D341Med (cell line): ENCODE measurements around the gene ATAT1.
A peak's percentile ranks its signal among the peaks of the same experiment; 100 is the strongest.
"Not testable (repeated sequence)": the region's sequence is repeated elsewhere in the genome, so short reads cannot be mapped to it uniquely, and the experiment has no call there.

ENCODE experiments used
- DNase-seq: peaks from one replicate; pipeline ENCODE4 v3.0.0; 2012; ENCODE audit warnings: low spot score

ATAT1 gene

GRCh38 chr6:30651143-30651542 is 24.5 kb downstream of the ATAT1 start:
- DNase-seq: no peak

- no peak for DNase-seq
Measured at GRCh38 chr6:30654798-30655742, 28.4 kb downstream of the ATAT1 start.

DNA sequence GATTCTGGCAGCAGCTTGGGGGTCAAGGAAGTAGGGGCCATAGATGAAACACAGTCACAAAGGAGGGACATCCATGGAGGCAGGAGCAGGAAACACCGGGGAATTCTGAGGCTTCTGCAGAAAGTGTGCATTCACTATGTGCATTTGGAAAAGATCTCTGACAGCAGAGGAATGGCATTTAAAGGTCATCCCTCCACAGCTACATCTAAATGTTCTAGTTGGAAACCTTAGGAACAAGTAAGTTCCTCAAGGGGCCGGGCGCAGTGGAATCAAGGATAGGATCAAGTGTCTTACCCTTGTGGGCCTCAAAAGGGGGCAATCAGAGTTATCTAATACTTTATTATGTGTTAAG is 29.0 kb downstream of the ATAT1 start:
- DNase-seq: no peak

DNA sequence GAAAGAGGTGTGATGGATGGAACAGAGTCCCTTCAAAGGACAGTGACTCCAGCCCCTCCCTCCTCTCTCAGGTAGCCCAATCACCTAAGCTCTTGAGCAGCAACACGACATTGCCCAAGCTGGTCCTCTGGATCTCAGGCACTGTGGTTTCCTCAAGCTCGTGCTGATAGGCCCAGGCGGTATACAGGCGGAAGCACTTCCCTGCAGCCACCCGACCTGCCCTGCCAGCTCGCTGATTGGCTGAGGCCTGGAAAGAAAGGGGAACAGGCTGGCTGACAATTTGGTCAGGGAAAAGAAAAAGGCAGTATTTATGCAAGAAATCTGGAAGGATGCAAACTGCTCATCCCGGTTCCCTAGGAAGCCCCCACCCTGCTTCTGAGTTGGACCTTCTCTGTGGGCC is 29.8 kb downstream of the ATAT1 start:
- no peak for DNase-seq

- no peak for DNase-seq
Measured at GRCh38 chr6:30657454-30657853, 30.8 kb downstream of the ATAT1 start.

- not testable (repeated sequence) for DNase-seq
Measured at GRCh38 chr6:30657922-30658321, 31.2 kb downstream of the ATAT1 start.

DNA sequence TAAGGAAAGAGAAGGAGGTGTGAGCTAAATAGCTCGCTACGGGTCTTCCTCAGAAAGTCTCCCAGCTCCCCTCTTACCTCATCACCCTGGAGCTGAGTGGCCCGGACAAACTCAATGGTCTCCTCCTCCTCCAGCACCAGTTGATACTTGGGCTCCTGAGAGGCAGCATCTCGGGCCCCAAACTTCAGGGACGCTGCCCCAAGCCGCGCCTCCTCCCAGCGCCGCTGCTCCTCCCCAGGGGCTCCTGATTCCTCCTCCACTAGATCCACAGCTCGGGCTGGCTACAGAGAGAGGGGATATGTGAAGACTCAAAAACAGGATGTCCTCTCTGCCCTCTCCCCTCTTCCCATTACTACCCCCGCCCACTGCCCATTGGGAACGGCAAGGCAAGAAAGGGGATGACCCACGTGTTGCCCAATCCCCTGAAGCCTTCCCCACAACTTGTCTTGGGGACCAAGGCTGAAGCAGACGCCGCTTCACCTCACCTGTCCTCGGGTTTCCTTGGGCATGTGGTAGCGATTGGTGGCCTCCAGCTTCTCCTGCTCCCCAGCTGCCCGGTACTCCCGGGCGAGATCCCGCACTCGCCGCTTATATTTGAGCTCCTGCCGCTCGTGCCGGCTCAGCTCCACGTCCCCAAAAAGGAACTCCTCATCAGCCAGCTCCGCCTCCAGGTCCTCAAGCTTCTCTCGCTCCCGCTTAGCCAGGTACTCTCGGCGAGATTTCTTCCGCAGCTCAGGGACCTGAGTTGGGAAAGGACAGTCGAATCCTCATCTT is 38.5 kb downstream of the ATAT1 start:
- no peak for DNase-seq

- DNase-seq: not testable (repeated sequence)
Measured at GRCh38 chr6:30666300-30666699, 39.6 kb downstream of the ATAT1 start.

DNA sequence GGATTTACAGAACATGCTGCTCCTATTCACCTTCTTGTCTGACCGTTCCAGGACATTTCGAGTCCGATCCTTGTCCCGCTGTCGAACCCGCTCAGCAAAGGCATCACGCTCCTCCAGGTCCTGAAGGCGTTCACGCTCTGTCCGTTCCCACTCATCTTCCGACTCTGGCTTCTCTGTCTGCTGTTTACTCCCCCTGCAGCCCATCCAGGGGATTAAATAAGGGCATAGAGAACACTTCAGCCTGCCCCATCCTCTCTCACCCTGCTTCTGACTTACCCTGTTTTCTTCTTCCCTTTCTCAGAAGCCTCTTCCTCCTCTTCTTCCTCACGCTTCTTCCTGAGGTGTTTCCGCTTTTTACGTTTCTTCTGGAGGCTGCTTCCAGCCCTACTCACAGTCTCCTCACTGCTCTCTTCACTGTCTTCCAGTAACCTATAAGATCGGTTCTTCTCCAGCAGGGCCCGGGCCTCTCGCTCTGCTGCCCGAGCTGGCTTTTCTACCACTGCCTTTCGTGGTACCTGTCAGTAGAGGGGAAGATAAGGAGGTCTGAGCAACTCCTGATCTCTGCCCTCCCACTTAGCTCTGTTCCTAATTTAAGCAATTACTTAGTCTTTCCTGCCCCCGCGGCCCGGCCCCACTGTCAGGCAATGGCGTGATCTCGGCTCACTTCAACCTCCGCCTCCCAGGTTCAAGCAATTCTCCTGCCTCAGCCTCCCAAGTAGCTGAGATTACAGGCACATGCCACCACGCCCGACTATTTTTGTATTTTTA is 44.3 kb downstream of the ATAT1 start:
- no peak for DNase-seq

DNA sequence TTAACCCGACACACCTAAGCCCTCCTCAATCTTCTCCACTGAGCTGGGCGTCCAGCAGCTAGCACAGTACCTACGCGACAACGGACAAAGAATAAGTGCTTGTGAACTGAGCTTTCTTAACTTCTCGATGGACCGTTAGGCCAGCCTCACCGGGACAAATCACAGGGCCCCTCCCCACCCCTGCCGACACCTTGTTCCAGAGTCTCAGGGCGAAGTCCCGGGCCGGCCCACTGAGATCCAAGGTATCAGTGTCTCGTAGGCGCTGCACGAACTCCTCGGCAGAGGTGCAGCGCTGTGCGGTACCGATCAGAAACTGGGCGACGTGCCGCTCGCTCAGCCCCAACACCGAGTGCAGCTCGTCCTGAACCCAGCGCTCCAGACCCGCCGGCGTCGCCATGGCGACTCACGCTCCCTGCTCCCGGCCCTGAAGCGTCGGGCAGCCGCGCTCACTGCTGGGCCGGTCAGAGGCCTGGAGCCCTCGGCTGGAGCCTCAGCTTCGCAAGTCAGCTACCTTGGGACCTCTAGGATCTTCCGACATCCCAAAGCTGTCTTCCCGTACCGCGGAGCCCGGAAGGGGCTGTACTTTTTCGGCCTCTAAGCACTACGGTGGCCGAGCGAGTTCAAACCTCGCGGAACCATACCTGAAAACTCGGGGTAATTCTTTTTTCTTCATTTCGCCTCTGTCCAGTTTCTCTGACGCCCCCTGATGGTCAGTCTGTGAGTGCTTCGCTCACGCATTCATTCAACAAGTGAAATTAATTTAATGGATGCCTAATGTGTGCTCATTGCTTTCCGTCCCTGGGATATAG is 46.0 kb downstream of the ATAT1 start, which contains the start of gene DHX16:
Gene DHX16 (minus strand): TSS at position 562 of the 809 bp plus-strand sequence. CDS start 165 bp downstream, at position 397.
- peak; percentile 87 for DNase-seq

GRCh38 chr6:30676660-30677285 is 50.1 kb downstream of the ATAT1 start:
- no peak for DNase-seq

- DNase-seq: peak; percentile 91
Measured at GRCh38 chr6:30678964-30679726, 52.5 kb downstream of the ATAT1 start.

DNA sequence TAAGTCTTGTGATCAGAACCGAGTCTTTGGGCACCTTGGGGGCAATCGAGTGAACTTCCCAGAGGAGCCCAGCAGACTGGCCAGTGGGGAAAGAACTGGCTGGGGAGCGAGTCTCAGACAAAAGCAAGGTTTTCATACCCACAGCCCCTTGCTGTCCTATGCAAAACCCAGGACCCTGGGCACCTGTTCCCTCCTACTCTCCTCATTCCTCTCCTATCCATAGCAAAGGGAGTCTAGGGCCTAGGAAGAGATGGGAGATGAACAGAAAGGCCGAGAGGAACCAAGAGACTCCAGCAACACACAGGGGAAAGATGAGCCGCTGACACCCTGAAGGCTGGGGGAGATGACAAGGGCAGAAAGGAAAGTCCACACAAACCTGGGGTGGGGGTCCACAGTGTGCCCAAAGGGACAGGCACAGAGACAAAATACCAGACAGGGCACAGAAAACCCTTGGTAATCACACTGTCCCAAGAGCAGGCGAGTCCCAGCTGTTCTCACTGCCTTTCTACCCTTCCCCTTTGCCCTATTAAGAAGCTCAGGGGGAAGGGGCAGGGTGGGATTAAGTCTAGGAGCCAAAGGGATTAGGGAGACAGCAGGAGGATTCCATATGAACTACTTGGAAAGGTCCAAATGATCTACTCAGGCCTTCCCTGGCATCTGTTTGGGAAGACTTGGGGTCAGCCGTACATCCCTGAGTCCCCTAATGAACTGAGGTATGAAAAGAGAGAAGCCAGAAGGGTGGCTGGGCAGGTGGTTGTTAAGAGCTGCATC is 53.3 kb downstream of the ATAT1 start:
- DNase-seq: no peak

- no peak for DNase-seq
Measured at GRCh38 chr6:30681766-30682142, 55.1 kb downstream of the ATAT1 start.

GRCh38 chr6:30682143-30683117 is 55.8 kb downstream of the ATAT1 start:
- DNase-seq: no peak

GRCh38 chr6:30683183-30683979 is 56.7 kb downstream of the ATAT1 start:
- DNase-seq: no peak

DNA sequence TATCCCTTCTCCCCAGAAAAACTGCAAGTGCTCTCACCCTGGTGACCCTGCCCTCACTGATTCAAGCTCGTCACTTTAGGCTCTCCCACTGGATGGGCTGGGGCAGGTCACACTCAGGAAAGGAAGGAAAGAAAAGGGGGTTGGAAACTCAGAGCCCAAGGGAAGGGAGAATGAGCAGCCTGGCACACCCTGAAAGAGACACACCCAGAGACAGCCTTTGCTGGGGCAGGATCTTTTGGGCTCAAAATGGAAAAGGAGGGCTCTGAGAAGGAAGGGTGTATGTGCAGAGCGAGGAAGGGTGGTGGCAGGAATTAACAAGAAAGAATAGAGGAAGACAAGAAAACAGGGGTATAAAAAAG is 57.3 kb downstream of the ATAT1 start:
- DNase-seq: no peak
